HepG2 (cell line): Measurements from ENCODE around the gene STK32B. TPM values are rescaled to one million over a fixed set of nuclear protein-coding genes. Genes with fewer than 3 reads are reported as not detected.

ENCODE experiments used
- ATAC-seq: fragments of 200-7000 bp; cut with Tn5 transposase; 3 replicates; pipeline ENCODE4 v1.9.1; 2020; ENCODE audit warnings: mild to moderate bottlenecking, moderate library complexity
- BruUV-seq: library from RNA; stranded (reverse); fragments of 400-500 nt; replicated peaks from 2 replicates; lab custom pipeline; 2021; lab: Mats Ljungman, UMichigan
- CTCF ChIA-PET: fragments of 300-600 bp; formaldehyde crosslinking; extraction: SDS; loops from one replicate; lab custom pipeline; 2021; ENCODE audit warnings: low total read pairs, inconsistent platforms, low intra/inter-chr PET ratio; lab: Yijun Ruan, JAX
- POLR2A ChIA-PET: fragments of 350-600 bp; sonication (Branson Sonifier 250); formaldehyde crosslinking; loops from one replicate; lab custom pipeline; 2020; ENCODE audit warnings: antibody characterized with exemption, inconsistent platforms; lab: Yijun Ruan, JAX
- DNase-seq: peaks from one replicate; pipeline ENCODE4 v3.0.0-alpha.2; 2015; ENCODE audit warnings: low spot score
- FAIRE-seq: peaks from 3 replicates; lab custom pipeline; 2011; peaks lifted over from hg19 to GRCh38; lab: Jason Lieb, UNC
- H2AFZ ChIP-seq: one replicate; pipeline ENCODE4 v1.6.1; 2011; ENCODE audit warnings: low read length, inconsistent platforms
- H3K27ac ChIP-seq: fragments of 300-600 bp; 3 replicates; pipeline ENCODE4 v1.8.0; 2011; ENCODE audit warnings: mixed run types, mild to moderate bottlenecking, mixed read lengths, low read length, inconsistent platforms; ENCODE audit not compliant: insufficient read depth; ENCODE audit errors: extremely low read length
- H3K27me3 ChIP-seq, 2 experiments: fragments of 200-600 bp in 1 of 2; 2 replicates in 1 of 2; 3 replicates in 1 of 2; pipeline versions ENCODE4 v1.6.0 to v1.8.0; 2011; ENCODE audit warnings: low read length in 2 of 2, mild to moderate bottlenecking in 2 of 2, moderate library complexity in 2 of 2, inconsistent platforms in 1 of 2; ENCODE audit not compliant: insufficient read depth in 2 of 2, control insufficient read depth in 1 of 2
- H3K36me3 ChIP-seq, 2 experiments: fragments of 200-600 bp in 1 of 2; replicated peaks in 1 of 2; 2 replicates in 1 of 2; 3 replicates in 1 of 2; pipeline versions ENCODE4 v1.5.1 to v1.8.0; 2011; ENCODE audit warnings: low read length in 2 of 2, inconsistent platforms in 1 of 2; ENCODE audit not compliant: insufficient read depth in 2 of 2, control insufficient read depth in 1 of 2
- H3K4me1 ChIP-seq: 2 replicates; pipeline ENCODE4 v1.5.1; 2012; ENCODE audit warnings: low read length, inconsistent platforms; ENCODE audit not compliant: insufficient read depth
- H3K4me2 ChIP-seq: 2 replicates; pipeline ENCODE4 v1.6.0; 2011; ENCODE audit warnings: low read depth, low read length, inconsistent platforms
- H3K4me3 ChIP-seq, 3 experiments: fragments of 200-600 bp in 1 of 3; sonication (generic), shearing (Covaris generic) in 1 of 3; replicated peaks in 1 of 3; 2 replicates each; pipeline ENCODE4 v1.5.1; 2011 to 2016; ENCODE audit warnings: low read length in 3 of 3, inconsistent platforms in 2 of 3, low read depth in 2 of 3, mild to moderate bottlenecking in 2 of 3, control low read depth in 1 of 3, mixed read lengths in 1 of 3; ENCODE audit not compliant: insufficient read depth in 1 of 3
- H3K79me2 ChIP-seq: one replicate; pipeline ENCODE4 v1.6.1; 2011; ENCODE audit warnings: low read length, inconsistent platforms; ENCODE audit not compliant: insufficient read depth
- H3K9ac ChIP-seq: 2 replicates; pipeline ENCODE4 v1.6.0; 2011; ENCODE audit warnings: mild to moderate bottlenecking, low read depth, low read length, inconsistent platforms; ENCODE audit not compliant: insufficient read depth
- H3K9me3 ChIP-seq: 2 replicates; pipeline ENCODE4 v1.5.1; 2012; ENCODE audit warnings: mild to moderate bottlenecking, low read length
- H4K20me1 ChIP-seq: 2 replicates; pipeline ENCODE4 v1.6.0; 2011; ENCODE audit warnings: inconsistent platforms, mild to moderate bottlenecking, low read length, moderate library complexity; ENCODE audit not compliant: insufficient read depth
- GTF3A ChIP-seq: sonication (generic); formaldehyde crosslinking; conservative IDR thresholded peaks from 2 replicates; pipeline ENCODE4 v1.4.0; 2020; ENCODE audit warnings: mild to moderate bottlenecking, missing genetic modification reagents
- HMG20B ChIP-seq: conservative IDR thresholded peaks from 2 replicates; pipeline ENCODE4 v1.6.1; 2016; ENCODE audit warnings: missing genetic modification reagents, missing compliant biosample characterization
- RARA ChIP-seq: IDR thresholded peaks from 2 replicates; pipeline ENCODE4 v1.6.1; 2016; ENCODE audit warnings: missing genetic modification reagents, missing compliant biosample characterization
- SRF ChIP-seq: IDR thresholded peaks from 2 replicates; pipeline ENCODE4 v1.6.1; 2011; ENCODE audit warnings: mild to moderate bottlenecking, low read depth, low read length, moderate library complexity
- YEATS4 ChIP-seq: sonication (generic); formaldehyde crosslinking; IDR thresholded peaks from 2 replicates; pipeline ENCODE4 v1.4.0; 2020; ENCODE audit warnings: missing genetic modification reagents, borderline replicate concordance
- ZNF33B ChIP-seq: sonication (generic); formaldehyde crosslinking; IDR thresholded peaks from 2 replicates; pipeline ENCODE4 v1.5.1; 2020; ENCODE audit warnings: mild to moderate bottlenecking, missing genetic modification reagents
- ZNF383 ChIP-seq: sonication (generic); formaldehyde crosslinking; IDR thresholded peaks from 2 replicates; pipeline ENCODE4 v1.4.0; 2020; ENCODE audit warnings: missing genetic modification reagents, mild to moderate bottlenecking, borderline replicate concordance
- ZNF770 ChIP-seq: sonication (generic); formaldehyde crosslinking; IDR thresholded peaks from 2 replicates; pipeline ENCODE4 v1.5.0; 2020; ENCODE audit warnings: mild to moderate bottlenecking, missing genetic modification reagents
- ZNF777 ChIP-seq: sonication (generic); formaldehyde crosslinking; IDR thresholded peaks from 2 replicates; pipeline ENCODE4 v1.4.0; 2020; ENCODE audit warnings: missing genetic modification reagents
- ZSCAN31 ChIP-seq: sonication (generic); formaldehyde crosslinking; IDR thresholded peaks from 2 replicates; pipeline ENCODE4 v1.5.0; 2020; ENCODE audit warnings: low read depth, mild to moderate bottlenecking, missing genetic modification reagents
- WGBS: methylation state at CpG from one replicate; pipeline ENCODE4 v1.1.6; 2017; ENCODE audit warnings: low lambda C conversion rate; 5-methylcytosine and 5-hydroxymethylcytosine counted together
- in situ Hi-C: cut with HindIII; loops from 2 replicates; pipeline ENCODE4 v1.10.0; 2017; ENCODE audit warnings: low pct_unique_long_range_greater_than_20kb; ENCODE audit not compliant: extremely low pct_ligation_motif_present
- intact Hi-C: fragments of 100-400 bp; cut with micrococcal nuclease; formaldehyde crosslinking; loops from one replicate; pipeline ENCODE4 v1.10.0; 2022; ENCODE audit not compliant: unreplicated experiment
- polyA plus RNA-seq, 8 experiments: library from polyadenylated mRNA; depleted of rRNA in 3 of 8; stranded (reverse) in 7 of 8; unstranded in 1 of 8; fragments of >200 nt; fragmentation: Illumina TruSeq in 4 of 8; extraction: Trizol in 4 of 8; gene quantifications; 2 replicates each; pipeline versions ENCODE4 v1.2.1 to v1.2.3, GENCODE V29; 2011 to 2016; ENCODE audit warnings: low read depth in 4 of 8, missing spikeins in 1 of 8, mixed read lengths in 1 of 8; ENCODE audit not compliant: insufficient read depth in 1 of 8
- total RNA-seq, 5 experiments: library from RNA; depleted of rRNA; stranded (reverse); fragments of >200 nt; fragmentation: Illumina TruSeq; extraction: Trizol; gene quantifications; 2 replicates each; pipeline ENCODE4 v1.2.3, GENCODE V29; 2016; ENCODE audit warnings: low read depth in 1 of 5
- TF ChIP-seq, protein P1 (sequence below): sonication (generic); formaldehyde crosslinking; IDR thresholded peaks from 2 replicates; pipeline ENCODE4 v1.5.0; 2020; ENCODE audit warnings: mild to moderate bottlenecking, missing genetic modification reagents, moderate library complexity

The STK32B gene
- total and polyA plus RNA-seq, 2 of the 13 experiments (the other 11 are each of a cell fraction or from before 2014, with no cell fraction given), result not detected

GRCh38 chr4:5256421-5256820 lies 205.1 kb downstream of the STK32B start:
- H3K79me2 ChIP-seq, result no peaks in the 10 kb centered on the region
- no peak overlapping the region for H3K4me3 ChIP-seq
- BruUV-seq, result no TSS peak
- no peak for DNase-seq
- H4K20me1 ChIP-seq, result no peaks in the 10 kb centered on the region
- H3K9me3 ChIP-seq, result no peaks in the 10 kb centered on the region
- POLR2A ChIA-PET, result no interaction called here
- H3K27ac ChIP-seq, result no peak overlapping the region
- no peak overlapping the region for H3K9ac ChIP-seq
- H2AFZ ChIP-seq, result no peak overlapping the region
- in situ Hi-C loops (no loop called here), intact Hi-C loops (no loop called here)
- no peaks in the 10 kb centered on the region for H3K4me1 ChIP-seq
- no peak for ATAC-seq
- no peaks in the 10 kb centered on the region for H3K27me3 ChIP-seq
- H3K4me2 ChIP-seq, result no peak overlapping the region
- H3K36me3 ChIP-seq, result no peaks in the 10 kb centered on the region
- FAIRE-seq, result no peak
- WGBS, result 12% methylated on average over 4 of the region's 4 CpGs
- CTCF ChIA-PET, result no interaction called here
- TF ChIP-seq RARA, result no peak
- TF ChIP-seq, all 625 proteins: peak for 0

GRCh38 chr4:5257086-5257485 lies 205.8 kb downstream of the STK32B start:
- DNase-seq, result no peak
- H2AFZ ChIP-seq, result no peak overlapping the region
- no peaks in the 10 kb centered on the region for H3K4me1 ChIP-seq
- no peak overlapping the region for H3K4me2 ChIP-seq
- no peak for FAIRE-seq
- intact Hi-C loops (no loop called here), in situ Hi-C loops (no loop called here)
- no peaks in the 10 kb centered on the region for H4K20me1 ChIP-seq
- BruUV-seq, result no TSS peak
- POLR2A ChIA-PET, result no interaction called here
- no peak overlapping the region for H3K27ac ChIP-seq
- 2% methylated on average over 2 of the region's 2 CpGs for WGBS
- no peaks in the 10 kb centered on the region for H3K27me3 ChIP-seq
- CTCF ChIA-PET, result no interaction called here
- no peak overlapping the region for H3K4me3 ChIP-seq
- H3K9me3 ChIP-seq, result no peaks in the 10 kb centered on the region
- H3K9ac ChIP-seq, result no peak overlapping the region
- H3K79me2 ChIP-seq, result no peaks in the 10 kb centered on the region
- ATAC-seq, result no peak
- H3K36me3 ChIP-seq, result no peaks in the 10 kb centered on the region
- TF ChIP-seq, protein P1, sequence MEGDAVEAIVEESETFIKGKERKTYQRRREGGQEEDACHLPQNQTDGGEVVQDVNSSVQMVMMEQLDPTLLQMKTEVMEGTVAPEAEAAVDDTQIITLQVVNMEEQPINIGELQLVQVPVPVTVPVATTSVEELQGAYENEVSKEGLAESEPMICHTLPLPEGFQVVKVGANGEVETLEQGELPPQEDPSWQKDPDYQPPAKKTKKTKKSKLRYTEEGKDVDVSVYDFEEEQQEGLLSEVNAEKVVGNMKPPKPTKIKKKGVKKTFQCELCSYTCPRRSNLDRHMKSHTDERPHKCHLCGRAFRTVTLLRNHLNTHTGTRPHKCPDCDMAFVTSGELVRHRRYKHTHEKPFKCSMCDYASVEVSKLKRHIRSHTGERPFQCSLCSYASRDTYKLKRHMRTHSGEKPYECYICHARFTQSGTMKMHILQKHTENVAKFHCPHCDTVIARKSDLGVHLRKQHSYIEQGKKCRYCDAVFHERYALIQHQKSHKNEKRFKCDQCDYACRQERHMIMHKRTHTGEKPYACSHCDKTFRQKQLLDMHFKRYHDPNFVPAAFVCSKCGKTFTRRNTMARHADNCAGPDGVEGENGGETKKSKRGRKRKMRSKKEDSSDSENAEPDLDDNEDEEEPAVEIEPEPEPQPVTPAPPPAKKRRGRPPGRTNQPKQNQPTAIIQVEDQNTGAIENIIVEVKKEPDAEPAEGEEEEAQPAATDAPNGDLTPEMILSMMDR (CRISPR knock-in tag), result no peak
- TF ChIP-seq ZNF777 (no peak), ZSCAN31 (no peak), ZNF770 (CRISPR knock-in tag) (no peak), ZNF383 (CRISPR knock-in tag) (no peak), GTF3A (CRISPR knock-in tag) (no peak), ZNF33B (CRISPR knock-in tag) (no peak), HMG20B (CRISPR knock-in tag) (no peak), SRF (no peak), YEATS4 (CRISPR knock-in tag) (no peak)
